SK-N-MC (cell line): Measurements from ENCODE around the gene GPRASP1.

Experiments used
- EZH2 ChIP-seq: fragments of 200-600 bp; sonication (generic); IDR thresholded peaks from one replicate; pipeline ENCODE4 v1.6.1; 2017; ENCODE audit warnings: antibody characterized with exemption
- POLR2AphosphoS5 ChIP-seq: IDR thresholded peaks from 2 replicates; pipeline ENCODE4 v1.6.1; 2012; ENCODE audit warnings: mild to moderate bottlenecking, low read depth, low read length, borderline replicate concordance

DNA sequence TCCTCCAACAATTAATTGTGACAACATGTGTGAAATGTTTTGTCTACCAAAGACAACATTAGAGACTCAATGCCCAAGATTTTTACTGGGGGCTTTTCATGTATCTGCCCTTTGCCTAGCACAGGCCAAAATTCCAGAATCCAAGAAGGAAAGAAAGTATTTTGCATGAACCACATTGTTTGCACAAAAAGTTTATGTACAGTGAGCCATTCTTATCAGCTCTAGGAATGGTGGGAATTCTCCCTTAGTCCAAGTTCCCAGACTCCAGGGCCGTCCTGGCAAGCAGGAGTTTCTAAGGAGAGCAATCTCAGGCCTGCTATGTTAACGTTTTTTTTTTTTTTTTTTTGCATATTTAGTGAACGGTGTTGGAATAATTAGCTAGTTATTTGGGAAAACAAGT, 21.6 kb downstream of the GPRASP1 start:
- TF ChIP-seq POLR2AphosphoS5 (no peak), EZH2 (no peak)
